Sigmoid colon (tissue), 4 donors: Measurements from ENCODE around the gene APOO.
A peak's percentile ranks its signal among the peaks of the same experiment; 100 is the strongest.

ENCODE experiments used
- CTCF ChIP-seq, 4 experiments: fragments of 450-650 bp in 3 of 4; fragments of 200-600 bp in 1 of 4; IDR thresholded peaks; one replicate each; pipeline ENCODE4 v1.5.1; 2016 to 2019; ENCODE audit warnings: antibody characterized with exemption in 4 of 4, mild to moderate bottlenecking in 3 of 4, moderate library complexity in 2 of 4
- EP300 ChIP-seq, 4 donors: sonication (generic); formaldehyde crosslinking; IDR thresholded peaks; one replicate each; pipeline ENCODE4 v1.6.1; 2017; ENCODE audit warnings: antibody characterized with exemption in 4 of 4
- POLR2A ChIP-seq, 2 donors: fragments of 450-650 bp; IDR thresholded peaks; one replicate each; pipeline ENCODE4 v1.6.1; 2016; ENCODE audit warnings: antibody characterized with exemption in 2 of 2, mild to moderate bottlenecking in 2 of 2, moderate library complexity in 2 of 2
- POLR2AphosphoS5 ChIP-seq, 4 donors: sonication (generic); formaldehyde crosslinking; IDR thresholded peaks; one replicate each; pipeline ENCODE4 v1.6.1; 2017; ENCODE audit warnings: antibody characterized with exemption in 4 of 4

GRCh38 chrX:23784470-23785331 is 123.0 kb downstream of the APOO start:
- TF ChIP-seq POLR2A (IDR thresholded peaks at IDR 0.05), result peak in 1 of 2 donors; percentile 12
- TF ChIP-seq CTCF (IDR thresholded peaks at IDR 0.05), result no peak
- TF ChIP-seq EP300 (IDR thresholded peaks at IDR 0.05), result no peak
- TF ChIP-seq POLR2AphosphoS5 (IDR thresholded peaks at IDR 0.05), result peak in 2 of 4 donors; percentile 11 to 15
